Activated T-cell treated with anti-CD3 and anti-CD28 coated beads, Interleukin-2, amount 50 U/mL, for 4 hours (primary cell): Measurements from ENCODE around the gene NIFK. TPM values are rescaled to one million over a fixed set of nuclear protein-coding genes. Genes with fewer than 3 reads are reported as not detected.

Experiments used
- ATAC-seq, 2 donors: fragments of 200-7000 bp; cut with Tn5 transposase; one replicate each; pipeline ENCODE4 v1.10.0; 2021
- DNase-seq: peaks from one replicate; pipeline ENCODE4 v3.0.0-alpha.2; 2020
- H3K27me3 Mint-ChIP-seq: one replicate; pipeline ENCODE4 v1.8.0; 2021; ENCODE audit warnings: low read depth, mixed read lengths
- H3K36me3 Mint-ChIP-seq: one replicate; pipeline ENCODE4 v1.8.0; 2022; ENCODE audit warnings: mixed read lengths; ENCODE audit not compliant: insufficient read depth
- H3K4me1 Mint-ChIP-seq: one replicate; pipeline ENCODE4 v1.8.0; 2021; ENCODE audit warnings: low read depth, mixed read lengths
- H3K4me3 Mint-ChIP-seq: one replicate; pipeline ENCODE4 v1.8.0; 2021; ENCODE audit warnings: mild to moderate bottlenecking, moderate library complexity, mixed read lengths
- H3K9me3 Mint-ChIP-seq: one replicate; pipeline ENCODE4 v1.8.0; 2021; ENCODE audit warnings: mixed read lengths
- total RNA-seq, 3 donors: library from RNA; stranded (reverse); gene quantifications; one replicate each; pipeline ENCODE4 v1.2.1, GENCODE V29; 2021

NIFK gene
- total RNA-seq = 100 to 1,000 TPM; 198 to 247 (median 209) TPM

- ATAC-seq = peak; percentile 92 to 94
- Mint-ChIP-seq H3K36me3 (peaks cover 20% of the 10 kb centered on the region), H3K27me3 (no peaks in the 10 kb centered on the region), H3K4me1 (peaks cover 38% of the 10 kb centered on the region), H3K4me3 (peak within 1 kb of the TSS; percentile 97), H3K9me3 (no peaks in the 10 kb centered on the region)
- DNase-seq = peak; percentile 100
These were observed at the start of gene NIFK for GRCh38 chr2:121736462-121737336. Gene NIFK, minus strand, starts transcription at chr2:121736875. Its CDS starts 25 bp downstream, at chr2:121736850.

GRCh38 chr2:121783180-121783579 is 46.5 kb upstream of the NIFK start:
- Mint-ChIP-seq H3K9me3 (no peaks in the 10 kb centered on the region), H3K36me3 (no peaks in the 10 kb centered on the region), H3K4me3 (no peak overlapping the region), H3K4me1 (no peaks in the 10 kb centered on the region), H3K27me3 (peaks cover 8% of the 10 kb centered on the region)
- DNase-seq = no peak
- ATAC-seq = no peak

- H3K27me3 Mint-ChIP-seq = no peaks in the 10 kb centered on the region
- no peaks in the 10 kb centered on the region for H3K9me3 Mint-ChIP-seq
- H3K4me1 Mint-ChIP-seq = no peaks in the 10 kb centered on the region
- no peaks in the 10 kb centered on the region for H3K36me3 Mint-ChIP-seq
- no peak overlapping the region for H3K4me3 Mint-ChIP-seq
- DNase-seq (no peak), ATAC-seq (no peak)
These were observed 42.2 kb upstream of the NIFK start for GRCh38 chr2:121778741-121779487.

GRCh38 chr2:121777699-121778058 is 41.0 kb upstream of the NIFK start:
- Mint-ChIP-seq H3K27me3 (no peaks in the 10 kb centered on the region), H3K4me3 (no peak overlapping the region)
- ATAC-seq = no peak

GRCh38 chr2:121776885-121777698 is 40.4 kb upstream of the NIFK start:
- ATAC-seq = no peak
- H3K36me3 Mint-ChIP-seq = peaks cover 5% of the 10 kb centered on the region
- H3K4me3 Mint-ChIP-seq = no peak overlapping the region
- DNase-seq = no peak
- H3K9me3 Mint-ChIP-seq = no peaks in the 10 kb centered on the region
- H3K4me1 Mint-ChIP-seq = no peaks in the 10 kb centered on the region
- H3K27me3 Mint-ChIP-seq = no peaks in the 10 kb centered on the region

More at GRCh38 chr2:121777699-121778058, 41.0 kb upstream of the NIFK start:
- no peaks in the 10 kb centered on the region for H3K9me3 Mint-ChIP-seq
- DNase-seq = no peak
- H3K4me1 Mint-ChIP-seq = no peaks in the 10 kb centered on the region
- H3K36me3 Mint-ChIP-seq = peaks cover 5% of the 10 kb centered on the region

GRCh38 chr2:121776361-121776760 is 39.7 kb upstream of the NIFK start:
- Mint-ChIP-seq H3K4me1 (no peaks in the 10 kb centered on the region), H3K4me3 (no peak overlapping the region), H3K27me3 (no peaks in the 10 kb centered on the region), H3K36me3 (peaks cover 5% of the 10 kb centered on the region), H3K9me3 (no peaks in the 10 kb centered on the region)
- no peak for DNase-seq
- no peak for ATAC-seq

- no peaks in the 10 kb centered on the region for H3K27me3 Mint-ChIP-seq
- peaks cover 12% of the 10 kb centered on the region for H3K36me3 Mint-ChIP-seq
- DNase-seq (no peak), ATAC-seq (no peak)
- no peaks in the 10 kb centered on the region for H3K9me3 Mint-ChIP-seq
- H3K4me3 Mint-ChIP-seq = no peak overlapping the region
- H3K4me1 Mint-ChIP-seq = no peaks in the 10 kb centered on the region
These were observed 37.6 kb upstream of the NIFK start for GRCh38 chr2:121774235-121774634.

GRCh38 chr2:121771976-121772742 is 35.5 kb upstream of the NIFK start:
- Mint-ChIP-seq H3K4me1 (no peaks in the 10 kb centered on the region), H3K36me3 (peaks cover 26% of the 10 kb centered on the region), H3K9me3 (no peaks in the 10 kb centered on the region), H3K4me3 (no peak overlapping the region), H3K27me3 (no peaks in the 10 kb centered on the region)
- no peak for ATAC-seq
- DNase-seq = no peak

- Mint-ChIP-seq H3K36me3 (peaks cover 41% of the 10 kb centered on the region), H3K27me3 (no peaks in the 10 kb centered on the region), H3K4me1 (no peaks in the 10 kb centered on the region), H3K9me3 (no peaks in the 10 kb centered on the region), H3K4me3 (no peak overlapping the region)
- DNase-seq (no peak), ATAC-seq (no peak)
These were observed 31.6 kb upstream of the NIFK start for GRCh38 chr2:121768143-121768755.

- ATAC-seq (no peak), DNase-seq (no peak)
- H3K27me3 Mint-ChIP-seq = no peaks in the 10 kb centered on the region
- no peak overlapping the region for H3K4me3 Mint-ChIP-seq
- no peaks in the 10 kb centered on the region for H3K9me3 Mint-ChIP-seq
- peaks cover 43% of the 10 kb centered on the region for H3K36me3 Mint-ChIP-seq
- H3K4me1 Mint-ChIP-seq = no peaks in the 10 kb centered on the region
These were observed 29.9 kb upstream of the NIFK start for GRCh38 chr2:121766624-121767023.

GRCh38 chr2:121764681-121765228 is 28.1 kb upstream of the NIFK start:
- DNase-seq (no peak), ATAC-seq (no peak)
- Mint-ChIP-seq H3K36me3 (peaks cover 40% of the 10 kb centered on the region), H3K27me3 (no peaks in the 10 kb centered on the region), H3K4me3 (no peak overlapping the region), H3K9me3 (no peaks in the 10 kb centered on the region), H3K4me1 (peaks cover 4% of the 10 kb centered on the region)

- Mint-ChIP-seq H3K4me3 (peak within 1 kb of the TSS; percentile 91), H3K9me3 (no peaks in the 10 kb centered on the region), H3K36me3 (peaks cover 1% of the 10 kb centered on the region), H3K4me1 (peaks cover 28% of the 10 kb centered on the region), H3K27me3 (no peaks in the 10 kb centered on the region)
- DNase-seq = peak; percentile 95
- ATAC-seq = peak; percentile 99 to 100
These were observed 18.8 kb upstream of the NIFK start, which contains the start of gene TSN for GRCh38 chr2:121755237-121756111. Gene TSN, plus strand, starts transcription at chr2:121755651. Its CDS starts 129 bp downstream, at chr2:121755780.
